HepG2 (cell line): Measurements from ENCODE around the gene NRG3. TPM values are rescaled to one million over a fixed set of nuclear protein-coding genes. Genes with fewer than 3 reads are reported as not detected.

ENCODE experiments used
- ATAC-seq: fragments of 200-7000 bp; cut with Tn5 transposase; 3 replicates; pipeline ENCODE4 v1.9.1; 2020; ENCODE audit warnings: mild to moderate bottlenecking, moderate library complexity
- BruUV-seq: library from RNA; stranded (reverse); fragments of 400-500 nt; replicated peaks from 2 replicates; lab custom pipeline; 2021; lab: Mats Ljungman, UMichigan
- CTCF ChIA-PET: fragments of 300-600 bp; formaldehyde crosslinking; extraction: SDS; loops from one replicate; lab custom pipeline; 2021; ENCODE audit warnings: low total read pairs, inconsistent platforms, low intra/inter-chr PET ratio; lab: Yijun Ruan, JAX
- POLR2A ChIA-PET: fragments of 350-600 bp; sonication (Branson Sonifier 250); formaldehyde crosslinking; loops from one replicate; lab custom pipeline; 2020; ENCODE audit warnings: antibody characterized with exemption, inconsistent platforms; lab: Yijun Ruan, JAX
- DNase-seq: peaks from one replicate; pipeline ENCODE4 v3.0.0-alpha.2; 2015; ENCODE audit warnings: low spot score
- FAIRE-seq: peaks from 3 replicates; lab custom pipeline; 2011; peaks lifted over from hg19 to GRCh38; lab: Jason Lieb, UNC
- H2AFZ ChIP-seq: one replicate; pipeline ENCODE4 v1.6.1; 2011; ENCODE audit warnings: low read length, inconsistent platforms
- H3K27ac ChIP-seq: fragments of 300-600 bp; 3 replicates; pipeline ENCODE4 v1.8.0; 2011; ENCODE audit warnings: mixed run types, mild to moderate bottlenecking, mixed read lengths, low read length, inconsistent platforms; ENCODE audit not compliant: insufficient read depth; ENCODE audit errors: extremely low read length
- H3K27me3 ChIP-seq, 2 experiments: fragments of 200-600 bp in 1 of 2; 2 replicates in 1 of 2; 3 replicates in 1 of 2; pipeline versions ENCODE4 v1.6.0 to v1.8.0; 2011; ENCODE audit warnings: low read length in 2 of 2, mild to moderate bottlenecking in 2 of 2, moderate library complexity in 2 of 2, inconsistent platforms in 1 of 2; ENCODE audit not compliant: insufficient read depth in 2 of 2, control insufficient read depth in 1 of 2
- H3K36me3 ChIP-seq, 2 experiments: fragments of 200-600 bp in 1 of 2; replicated peaks in 1 of 2; 2 replicates in 1 of 2; 3 replicates in 1 of 2; pipeline versions ENCODE4 v1.5.1 to v1.8.0; 2011; ENCODE audit warnings: low read length in 2 of 2, inconsistent platforms in 1 of 2; ENCODE audit not compliant: insufficient read depth in 2 of 2, control insufficient read depth in 1 of 2
- H3K4me1 ChIP-seq: 2 replicates; pipeline ENCODE4 v1.5.1; 2012; ENCODE audit warnings: low read length, inconsistent platforms; ENCODE audit not compliant: insufficient read depth
- H3K4me2 ChIP-seq: 2 replicates; pipeline ENCODE4 v1.6.0; 2011; ENCODE audit warnings: low read depth, low read length, inconsistent platforms
- H3K4me3 ChIP-seq, 3 experiments: fragments of 200-600 bp in 1 of 3; sonication (generic), shearing (Covaris generic) in 1 of 3; replicated peaks in 1 of 3; 2 replicates each; pipeline ENCODE4 v1.5.1; 2011 to 2016; ENCODE audit warnings: low read length in 3 of 3, inconsistent platforms in 2 of 3, low read depth in 2 of 3, mild to moderate bottlenecking in 2 of 3, control low read depth in 1 of 3, mixed read lengths in 1 of 3; ENCODE audit not compliant: insufficient read depth in 1 of 3
- H3K79me2 ChIP-seq: one replicate; pipeline ENCODE4 v1.6.1; 2011; ENCODE audit warnings: low read length, inconsistent platforms; ENCODE audit not compliant: insufficient read depth
- H3K9ac ChIP-seq: 2 replicates; pipeline ENCODE4 v1.6.0; 2011; ENCODE audit warnings: mild to moderate bottlenecking, low read depth, low read length, inconsistent platforms; ENCODE audit not compliant: insufficient read depth
- H3K9me3 ChIP-seq: 2 replicates; pipeline ENCODE4 v1.5.1; 2012; ENCODE audit warnings: mild to moderate bottlenecking, low read length
- H4K20me1 ChIP-seq: 2 replicates; pipeline ENCODE4 v1.6.0; 2011; ENCODE audit warnings: inconsistent platforms, mild to moderate bottlenecking, low read length, moderate library complexity; ENCODE audit not compliant: insufficient read depth
- BHLHE40 ChIP-seq: IDR thresholded peaks from 2 replicates; pipeline ENCODE4 v1.6.1; 2011; ENCODE audit warnings: low read length, improper control_type of control experiment
- GTF3A ChIP-seq: sonication (generic); formaldehyde crosslinking; conservative IDR thresholded peaks from 2 replicates; pipeline ENCODE4 v1.4.0; 2020; ENCODE audit warnings: mild to moderate bottlenecking, missing genetic modification reagents
- HNRNPH1 ChIP-seq: fragments of 200-400 bp; formaldehyde crosslinking; optimal IDR thresholded peaks from 2 replicates; pipeline ENCODE3; 2017; ENCODE audit warnings: mild to moderate bottlenecking, low read depth, low read length
- KDM5B ChIP-seq: sonication (generic); formaldehyde crosslinking; IDR thresholded peaks from 2 replicates; pipeline ENCODE4 v1.4.0; 2020; ENCODE audit warnings: missing genetic modification reagents, mild to moderate bottlenecking, borderline replicate concordance
- MAFK ChIP-seq, 2 experiments: IDR thresholded peaks in 1 of 2; conservative IDR thresholded peaks in 1 of 2; 2 replicates each; pipeline ENCODE4 v1.6.1; 2011; ENCODE audit warnings: improper control_type of control experiment in 2 of 2, low read length in 2 of 2
- MXD4 ChIP-seq: IDR thresholded peaks from 2 replicates; pipeline ENCODE4 v1.6.1; 2016; ENCODE audit warnings: mild to moderate bottlenecking, missing biosample characterization, missing genetic modification reagents
- NR2F6 ChIP-seq, 2 experiments: IDR thresholded peaks; 2 replicates each; pipeline ENCODE4 v1.6.1; 2016; ENCODE audit warnings: antibody characterized with exemption in 1 of 2, mild to moderate bottlenecking in 1 of 2
- RFXAP ChIP-seq: sonication (generic); formaldehyde crosslinking; IDR thresholded peaks from 2 replicates; pipeline ENCODE4 v1.4.0; 2020; ENCODE audit warnings: missing genetic modification reagents, borderline replicate concordance
- RXRA ChIP-seq: sonication (generic); formaldehyde crosslinking; IDR thresholded peaks from 2 replicates; pipeline ENCODE4 v1.5.1; 2020; ENCODE audit warnings: missing genetic modification reagents
- SALL1 ChIP-seq: sonication (generic); formaldehyde crosslinking; IDR thresholded peaks from 2 replicates; pipeline ENCODE4 v1.8.0; 2022; ENCODE audit warnings: mild to moderate bottlenecking, missing genetic modification reagents
- SPEN ChIP-seq: sonication (generic); formaldehyde crosslinking; IDR thresholded peaks from 2 replicates; pipeline ENCODE4 v1.5.1; 2020; ENCODE audit warnings: low read depth, mild to moderate bottlenecking, missing genetic modification reagents
- ZFYVE20 ChIP-seq: sonication (generic); formaldehyde crosslinking; IDR thresholded peaks from 2 replicates; pipeline ENCODE4 v1.8.0; 2023; ENCODE audit warnings: low read depth, mild to moderate bottlenecking, moderate library complexity, missing genetic modification reagents, borderline replicate concordance
- ZNF34 ChIP-seq: sonication (generic); formaldehyde crosslinking; IDR thresholded peaks from 2 replicates; pipeline ENCODE4 v1.4.0; 2020; ENCODE audit warnings: mild to moderate bottlenecking, missing genetic modification reagents, borderline replicate concordance
- ZNF446 ChIP-seq: sonication (generic); formaldehyde crosslinking; IDR thresholded peaks from 2 replicates; pipeline ENCODE4 v1.5.0; 2020; ENCODE audit warnings: mild to moderate bottlenecking, missing genetic modification reagents
- ZNF468 ChIP-seq: sonication (generic); formaldehyde crosslinking; IDR thresholded peaks from 2 replicates; pipeline ENCODE4 v1.8.0; 2022; ENCODE audit warnings: mild to moderate bottlenecking, moderate library complexity, missing genetic modification reagents
- ZNF773 ChIP-seq: sonication (generic); formaldehyde crosslinking; IDR thresholded peaks from 2 replicates; pipeline ENCODE4 v1.4.0; 2020; ENCODE audit warnings: missing genetic modification reagents, borderline replicate concordance
- WGBS: methylation state at CpG from one replicate; pipeline ENCODE4 v1.1.6; 2017; ENCODE audit warnings: low lambda C conversion rate; 5-methylcytosine and 5-hydroxymethylcytosine counted together
- in situ Hi-C: cut with HindIII; loops from 2 replicates; pipeline ENCODE4 v1.10.0; 2017; ENCODE audit warnings: low pct_unique_long_range_greater_than_20kb; ENCODE audit not compliant: extremely low pct_ligation_motif_present
- intact Hi-C: fragments of 100-400 bp; cut with micrococcal nuclease; formaldehyde crosslinking; loops from one replicate; pipeline ENCODE4 v1.10.0; 2022; ENCODE audit not compliant: unreplicated experiment
- polyA plus RNA-seq, 8 experiments: library from polyadenylated mRNA; depleted of rRNA in 3 of 8; stranded (reverse) in 7 of 8; unstranded in 1 of 8; fragments of >200 nt; fragmentation: Illumina TruSeq in 4 of 8; extraction: Trizol in 4 of 8; gene quantifications; 2 replicates each; pipeline versions ENCODE4 v1.2.1 to v1.2.3, GENCODE V29; 2011 to 2016; ENCODE audit warnings: low read depth in 4 of 8, missing spikeins in 1 of 8, mixed read lengths in 1 of 8; ENCODE audit not compliant: insufficient read depth in 1 of 8
- total RNA-seq, 5 experiments: library from RNA; depleted of rRNA; stranded (reverse); fragments of >200 nt; fragmentation: Illumina TruSeq; extraction: Trizol; gene quantifications; 2 replicates each; pipeline ENCODE4 v1.2.3, GENCODE V29; 2016; ENCODE audit warnings: low read depth in 1 of 5
- TF ChIP-seq, protein P1 (sequence below): sonication (generic); formaldehyde crosslinking; IDR thresholded peaks from 2 replicates; pipeline ENCODE4 v1.4.0; 2020; ENCODE audit warnings: mild to moderate bottlenecking, missing genetic modification reagents
- TF ChIP-seq, protein P2 (sequence below): fragments of 450-650 bp; IDR thresholded peaks from 2 replicates; pipeline ENCODE4 v1.6.1; 2016

NRG3 gene
- total and polyA plus RNA-seq, 2 of the 13 experiments (the other 11 are each of a cell fraction or from before 2014, with no cell fraction given): not detected

DNA sequence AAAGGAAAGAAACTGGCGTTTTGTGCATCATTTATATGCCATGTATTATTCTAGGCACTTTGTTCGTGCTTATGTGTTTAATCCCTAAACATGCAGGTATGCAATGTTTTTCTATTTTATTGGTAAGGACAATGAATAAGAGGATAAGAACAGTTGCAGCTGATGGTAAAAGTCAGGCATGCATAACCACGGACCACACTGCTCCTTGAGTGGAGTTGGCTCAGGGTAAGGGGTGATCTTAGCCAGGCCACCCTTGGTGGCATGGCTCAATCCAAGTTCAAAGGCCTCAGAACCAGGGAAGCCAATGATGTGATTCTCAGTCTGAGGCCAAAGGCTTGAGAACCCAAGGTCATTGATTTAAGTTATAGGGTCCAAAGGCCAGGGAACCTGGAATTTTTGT, 1068.1 kb downstream of the NRG3 start (continued):
- TF ChIP-seq, protein P1, sequence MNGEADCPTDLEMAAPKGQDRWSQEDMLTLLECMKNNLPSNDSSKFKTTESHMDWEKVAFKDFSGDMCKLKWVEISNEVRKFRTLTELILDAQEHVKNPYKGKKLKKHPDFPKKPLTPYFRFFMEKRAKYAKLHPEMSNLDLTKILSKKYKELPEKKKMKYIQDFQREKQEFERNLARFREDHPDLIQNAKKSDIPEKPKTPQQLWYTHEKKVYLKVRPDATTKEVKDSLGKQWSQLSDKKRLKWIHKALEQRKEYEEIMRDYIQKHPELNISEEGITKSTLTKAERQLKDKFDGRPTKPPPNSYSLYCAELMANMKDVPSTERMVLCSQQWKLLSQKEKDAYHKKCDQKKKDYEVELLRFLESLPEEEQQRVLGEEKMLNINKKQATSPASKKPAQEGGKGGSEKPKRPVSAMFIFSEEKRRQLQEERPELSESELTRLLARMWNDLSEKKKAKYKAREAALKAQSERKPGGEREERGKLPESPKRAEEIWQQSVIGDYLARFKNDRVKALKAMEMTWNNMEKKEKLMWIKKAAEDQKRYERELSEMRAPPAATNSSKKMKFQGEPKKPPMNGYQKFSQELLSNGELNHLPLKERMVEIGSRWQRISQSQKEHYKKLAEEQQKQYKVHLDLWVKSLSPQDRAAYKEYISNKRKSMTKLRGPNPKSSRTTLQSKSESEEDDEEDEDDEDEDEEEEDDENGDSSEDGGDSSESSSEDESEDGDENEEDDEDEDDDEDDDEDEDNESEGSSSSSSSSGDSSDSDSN (CRISPR knock-in tag): no peak
- no peak for TF ChIP-seq NR2F6 (IDR thresholded peaks at IDR 0.05)
- TF ChIP-seq NR2F6 (CRISPR knock-in tag; IDR thresholded peaks at IDR 0.05): no peak
- no peak for TF ChIP-seq ZNF468 (CRISPR knock-in tag)
- no peak for TF ChIP-seq KDM5B (CRISPR knock-in tag)
- TF ChIP-seq RXRA: no peak
- no peak for TF ChIP-seq BHLHE40
- no peak for TF ChIP-seq MXD4
- TF ChIP-seq MAFK (conservative IDR thresholded peaks at IDR 0.05 in 1 of 2, IDR thresholded peaks at IDR 0.05 in 1 of 2; ENCODE audit: low read length in 2 of 2): no peak
- no peak for TF ChIP-seq ZNF446

- Histone ChIP-seq H3K4me1 (no peaks in the 10 kb centered on the region), H3K27ac (no peak overlapping the region), H4K20me1 (no peaks in the 10 kb centered on the region), H3K9ac (no peak overlapping the region), H2AFZ (no peak overlapping the region), H3K4me2 (no peak overlapping the region), H3K79me2 (no peaks in the 10 kb centered on the region), H3K4me3 (no peak overlapping the region), H3K36me3 (no peaks in the 10 kb centered on the region), H3K27me3 (no peaks in the 10 kb centered on the region), H3K9me3 (peaks cover 34% of the 10 kb centered on the region)
- no peak for DNase-seq
- CTCF ChIA-PET: no interaction called here
- intact Hi-C loops: no loop called here
- FAIRE-seq: no peak
- WGBS: 0% methylated on average over 2 of the region's 2 CpGs
- ATAC-seq: no peak
- in situ Hi-C loops: no loop called here
- BruUV-seq: no TSS peak
- POLR2A ChIA-PET: no interaction called here
- TF ChIP-seq SPEN: no peak
- TF ChIP-seq GTF3A (CRISPR knock-in tag): no peak
- TF ChIP-seq ZNF34: no peak
- TF ChIP-seq, protein P1 (CRISPR knock-in tag): no peak
- TF ChIP-seq SALL1 (CRISPR knock-in tag): no peak
- no peak for TF ChIP-seq ZFYVE20 (CRISPR knock-in tag)
- no peak for TF ChIP-seq HNRNPH1
- no peak for TF ChIP-seq RFXAP (CRISPR knock-in tag)
- TF ChIP-seq, protein P2, sequence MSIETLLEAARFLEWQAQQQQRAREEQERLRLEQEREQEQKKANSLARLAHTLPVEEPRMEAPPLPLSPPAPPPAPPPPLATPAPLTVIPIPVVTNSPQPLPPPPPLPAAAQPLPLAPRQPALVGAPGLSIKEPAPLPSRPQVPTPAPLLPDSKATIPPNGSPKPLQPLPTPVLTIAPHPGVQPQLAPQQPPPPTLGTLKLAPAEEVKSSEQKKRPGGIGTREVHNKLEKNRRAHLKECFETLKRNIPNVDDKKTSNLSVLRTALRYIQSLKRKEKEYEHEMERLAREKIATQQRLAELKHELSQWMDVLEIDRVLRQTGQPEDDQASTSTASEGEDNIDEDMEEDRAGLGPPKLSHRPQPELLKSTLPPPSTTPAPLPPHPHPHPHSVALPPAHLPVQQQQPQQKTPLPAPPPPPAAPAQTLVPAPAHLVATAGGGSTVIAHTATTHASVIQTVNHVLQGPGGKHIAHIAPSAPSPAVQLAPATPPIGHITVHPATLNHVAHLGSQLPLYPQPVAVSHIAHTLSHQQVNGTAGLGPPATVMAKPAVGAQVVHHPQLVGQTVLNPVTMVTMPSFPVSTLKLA: no peak
- TF ChIP-seq ZNF773 (CRISPR knock-in tag): no peak
Measured at GRCh38 chr10:82949816-82950575, 1075.0 kb downstream of the NRG3 start.
